Endothelial cell of hepatic sinusoid (primary cell): ENCODE data around the gene SULT1C3.

Experiments used
- in situ Hi-C: cut with HindIII; loops from 2 replicates; pipeline ENCODE4 v1.10.0; 2017; ENCODE audit warnings: low sequenced_read_pairs

The SULT1C3 gene

GRCh38 chr2:108297436-108298141 lies 57.8 kb downstream of the SULT1C3 start:
- in situ Hi-C loops, result no loop called here

GRCh38 chr2:108301558-108301957 lies 61.8 kb downstream of the SULT1C3 start:
- in situ Hi-C loops, result no loop called here

- in situ Hi-C loops, result no loop called here
These were observed 65.2 kb downstream of the SULT1C3 start for GRCh38 chr2:108304975-108305374.

GRCh38 chr2:108305901-108306300 lies 66.1 kb downstream of the SULT1C3 start:
- in situ Hi-C loops, result no loop called here

GRCh38 chr2:108309903-108310302 lies 70.1 kb downstream of the SULT1C3 start:
- in situ Hi-C loops, result no loop called here
